Right lobe of liver (tissue), 4 donors: ENCODE results near the gene TMTC1.

Source experiments
- POLR2A ChIP-seq: fragments of 450-650 bp; IDR thresholded peaks from one replicate; pipeline ENCODE4 v1.6.1; 2017; ENCODE audit warnings: antibody characterized with exemption, mild to moderate bottlenecking
- TF ChIP-seq, protein P1 (sequence below), 4 donors: fragments of 200-600 bp in 3 of 4; fragments of 450-650 bp in 1 of 4; IDR thresholded peaks; one replicate each; pipeline versions ENCODE4 v1.5.1 to v1.8.0; 2016 to 2022; ENCODE audit warnings: antibody characterized with exemption in 4 of 4, mild to moderate bottlenecking in 2 of 4
- donor health status: DM: no; HTN: no; CAD: no.
- donor health status: DM: no; HTN: no; CAD: no.
- donor health status: DM: no; HTN: yes; CAD: no.

DNA sequence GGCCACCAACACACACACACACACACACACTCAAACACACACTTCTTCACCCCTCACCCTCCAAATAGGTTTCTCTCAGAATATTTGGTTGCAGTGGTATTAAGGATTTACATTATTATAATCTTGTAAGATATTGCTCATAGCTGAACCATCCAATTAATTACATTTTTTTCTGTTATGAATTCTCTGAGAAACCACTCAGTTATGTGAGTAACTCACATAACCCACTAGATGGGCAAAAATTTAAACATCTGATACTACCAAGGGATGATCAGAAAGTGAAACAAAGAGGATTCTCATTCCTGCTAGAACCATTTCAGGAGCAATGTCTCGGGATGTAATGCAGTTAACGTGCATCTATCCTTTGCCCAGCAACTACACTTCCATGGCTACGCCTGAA is 31.6 kb downstream of the TMTC1 start:
- TF ChIP-seq, protein P1, sequence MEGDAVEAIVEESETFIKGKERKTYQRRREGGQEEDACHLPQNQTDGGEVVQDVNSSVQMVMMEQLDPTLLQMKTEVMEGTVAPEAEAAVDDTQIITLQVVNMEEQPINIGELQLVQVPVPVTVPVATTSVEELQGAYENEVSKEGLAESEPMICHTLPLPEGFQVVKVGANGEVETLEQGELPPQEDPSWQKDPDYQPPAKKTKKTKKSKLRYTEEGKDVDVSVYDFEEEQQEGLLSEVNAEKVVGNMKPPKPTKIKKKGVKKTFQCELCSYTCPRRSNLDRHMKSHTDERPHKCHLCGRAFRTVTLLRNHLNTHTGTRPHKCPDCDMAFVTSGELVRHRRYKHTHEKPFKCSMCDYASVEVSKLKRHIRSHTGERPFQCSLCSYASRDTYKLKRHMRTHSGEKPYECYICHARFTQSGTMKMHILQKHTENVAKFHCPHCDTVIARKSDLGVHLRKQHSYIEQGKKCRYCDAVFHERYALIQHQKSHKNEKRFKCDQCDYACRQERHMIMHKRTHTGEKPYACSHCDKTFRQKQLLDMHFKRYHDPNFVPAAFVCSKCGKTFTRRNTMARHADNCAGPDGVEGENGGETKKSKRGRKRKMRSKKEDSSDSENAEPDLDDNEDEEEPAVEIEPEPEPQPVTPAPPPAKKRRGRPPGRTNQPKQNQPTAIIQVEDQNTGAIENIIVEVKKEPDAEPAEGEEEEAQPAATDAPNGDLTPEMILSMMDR (IDR thresholded peaks at IDR 0.05): no peak
- no peak for TF ChIP-seq POLR2A
